Lower leg skin (tissue), 3 donors: Measurements from ENCODE around the gene FFAR3.

Experiments
- CTCF ChIP-seq, 3 donors: fragments of 450-650 bp; IDR thresholded peaks; one replicate each; pipeline ENCODE4 v1.5.1; 2016; ENCODE audit warnings: antibody characterized with exemption in 3 of 3, mild to moderate bottlenecking in 3 of 3, moderate library complexity in 2 of 3
- POLR2A ChIP-seq, 2 donors: fragments of 450-650 bp; IDR thresholded peaks; one replicate each; pipeline ENCODE4 v1.6.1; 2016 to 2017; ENCODE audit warnings: antibody characterized with exemption in 2 of 2, mild to moderate bottlenecking in 1 of 2, moderate library complexity in 1 of 2

- no peak for TF ChIP-seq CTCF (IDR thresholded peaks at IDR 0.05)
- TF ChIP-seq POLR2A (IDR thresholded peaks at IDR 0.05) = no peak
These were observed 47.9 kb upstream of the FFAR3 start for GRCh38 chr19:35310331-35310730.
